ENCODE results near the gene DHX8. TPM values are rescaled to one million over a fixed set of nuclear protein-coding genes. Genes with fewer than 3 reads are reported as not detected.
A peak's percentile ranks its signal among the peaks of the same experiment; 100 is the strongest.

The DHX8 gene
- 31.7 and 31.9 TPM in 2 replicates for polyA plus RNA-seq (2013)

DNA sequence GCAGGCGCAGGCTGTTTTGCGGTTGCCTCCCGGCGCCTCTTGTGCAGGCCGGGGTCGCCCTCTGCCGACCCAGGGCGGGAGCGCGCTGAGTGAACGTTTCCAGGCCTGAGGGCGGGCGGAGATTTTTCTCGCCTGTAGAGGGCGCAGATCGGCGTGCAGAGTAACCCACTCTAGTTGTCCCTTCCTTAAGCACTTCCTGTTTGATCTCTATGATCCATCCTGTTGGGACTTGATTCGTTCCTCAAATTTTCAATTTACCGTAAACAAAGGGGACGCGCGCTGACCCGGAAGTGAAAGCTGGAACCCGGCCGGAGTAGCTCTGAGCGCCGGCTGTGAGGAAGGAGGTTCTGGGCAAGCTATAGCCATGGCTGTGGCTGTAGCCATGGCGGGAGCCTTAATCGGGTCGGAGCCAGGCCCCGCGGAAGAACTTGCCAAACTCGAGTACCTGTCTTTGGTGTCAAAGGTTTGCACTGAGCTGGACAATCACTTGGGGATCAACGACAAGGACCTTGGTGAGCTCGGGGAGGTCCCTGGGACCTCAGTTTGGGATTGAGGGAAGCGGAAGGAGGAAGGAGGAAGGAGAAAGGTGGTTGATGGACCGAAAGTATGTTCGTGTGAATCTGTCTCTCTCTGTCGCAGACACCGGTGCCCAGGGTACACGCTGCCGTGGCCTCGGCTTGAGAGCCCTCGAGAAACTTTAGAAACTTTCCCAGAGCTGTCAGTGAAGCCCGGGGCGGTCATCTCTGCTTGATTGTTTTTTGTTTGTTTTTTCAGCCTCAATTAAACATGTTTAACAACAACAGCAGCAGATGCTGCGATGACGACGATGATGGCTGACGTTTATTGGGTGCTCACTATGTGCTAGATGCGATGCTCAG is at the start of gene DHX8:
DHX8 (plus strand) TSS at position 302 of the 878 bp plus-strand sequence; CDS start at position 365, 63 bp downstream.
- peak within 1 kb of the TSS; percentile 89 for H4K91ac ChIP-seq (ENCODE audit: low read depth, low read length)
- peak within 1 kb of the TSS; percentile 83 for H3K9ac ChIP-seq (ENCODE audit: low read length)
- H4K8ac ChIP-seq (ENCODE audit: low read depth, low read length), result peak within 1 kb of the TSS; percentile 91
- H3K4me2 ChIP-seq (ENCODE audit: low read length), result peak within 1 kb of the TSS; percentile 55
- WGBS (ENCODE audit: extremely low coverage, insufficient coverage, insufficient read length), result no CpG with 5 or more reads among the region's 51 CpGs
- peak within 1 kb of the TSS; percentile 74 for H2BK120ac ChIP-seq (ENCODE audit: insufficient read depth, low read length, poor library complexity)
- peak within 1 kb of the TSS; percentile 71 for H3K27ac ChIP-seq (ENCODE audit: low read depth, low read length)
- peak within 1 kb of the TSS; percentile 82 for H2AK5ac ChIP-seq (ENCODE audit: low read length)
- no peaks in the 10 kb centered on the region for H3K9me3 ChIP-seq (ENCODE audit: insufficient read depth, low read depth, low read length)
- H3K36me3 ChIP-seq (ENCODE audit: control insufficient read depth in 1 of 2, insufficient read depth in 2 of 2, low read length in 2 of 2), result no peaks in the 10 kb centered on the region
- peak within 1 kb of the TSS; percentile 90 for H4K12ac ChIP-seq (ENCODE audit: low read depth, low read length)
- H3K4me1 ChIP-seq (ENCODE audit: control insufficient read depth in 1 of 2, insufficient read depth in 2 of 2, low read length in 2 of 2), result peaks cover 8 to 11% of the 10 kb centered on the region in 2 experiments
- peak within 1 kb of the TSS; percentile 85 for H3K14ac ChIP-seq (ENCODE audit: low read length)
- DNase-seq, result peak; percentile 93 to 99
- no peak within 1 kb of the TSS for H3K23ac ChIP-seq (ENCODE audit: low read length)
- peak within 1 kb of the TSS; percentile 6 for H2BK12ac ChIP-seq (ENCODE audit: low read length)
- H2BK5ac ChIP-seq (ENCODE audit: low read depth, low read length, poor library complexity), result peak within 1 kb of the TSS; percentile 42
- peak within 1 kb of the TSS; percentile 83 for H2AFZ ChIP-seq (ENCODE audit: insufficient read depth, low read length, poor library complexity)
- no peaks in the 10 kb centered on the region for H3K27me3 ChIP-seq (ENCODE audit: insufficient read depth, low read length)
- peaks cover 7% of the 10 kb centered on the region for H3K79me1 ChIP-seq (ENCODE audit: low read length)
- H3K4ac ChIP-seq (ENCODE audit: low read depth, low read length), result peak within 1 kb of the TSS; percentile 66
- peak within 1 kb of the TSS; percentile 57 for H3K18ac ChIP-seq (ENCODE audit: low read length)
- H3K4me3 ChIP-seq (ENCODE audit: low read depth, low read length), result peak within 1 kb of the TSS; percentile 80
- peaks cover 12% of the 10 kb centered on the region for H3K79me2 ChIP-seq (ENCODE audit: control insufficient read depth, insufficient read depth, low read length, poor library complexity)

DNA sequence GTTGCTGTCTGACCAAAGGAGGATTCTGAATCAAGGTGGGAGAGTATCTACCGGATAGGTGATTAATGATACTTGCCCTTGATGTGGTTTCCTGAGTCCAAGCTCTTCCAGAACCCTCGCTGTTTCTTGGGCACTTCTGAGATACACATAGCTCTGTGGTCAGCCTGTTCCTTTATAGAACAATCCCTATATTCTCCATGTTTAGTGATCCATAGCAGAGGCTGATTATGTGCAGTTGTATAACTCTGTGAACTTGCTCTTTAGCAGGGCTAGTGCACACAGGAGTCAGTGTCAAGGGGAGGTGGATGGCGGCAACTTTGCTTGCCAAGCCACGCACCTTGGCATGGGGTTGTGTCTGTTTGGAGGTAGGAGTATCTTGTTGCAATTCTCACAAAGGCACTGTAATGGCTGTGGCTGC is 48.9 kb upstream of the DHX8 start:
- Histone ChIP-seq H3K9ac (ENCODE audit: low read length) (no peak overlapping the region), H3K4me3 (ENCODE audit: low read depth, low read length) (no peak overlapping the region), H3K4ac (ENCODE audit: low read depth, low read length) (no peak overlapping the region), H3K14ac (ENCODE audit: low read length) (no peak overlapping the region), H4K8ac (ENCODE audit: low read depth, low read length) (no peak overlapping the region), H3K27me3 (ENCODE audit: insufficient read depth, low read length) (no peaks in the 10 kb centered on the region), H3K4me1 (ENCODE audit: control insufficient read depth in 1 of 2, insufficient read depth in 2 of 2, low read length in 2 of 2) (peaks cover 4% of the 10 kb centered on the region in 2 experiments), H3K18ac (ENCODE audit: low read length) (no peak overlapping the region), H2BK120ac (ENCODE audit: insufficient read depth, low read length, poor library complexity) (no peak overlapping the region), H2AFZ (ENCODE audit: insufficient read depth, low read length, poor library complexity) (no peak overlapping the region), H3K36me3 (ENCODE audit: control insufficient read depth in 1 of 2, insufficient read depth in 2 of 2, low read length in 2 of 2) (no peaks in the 10 kb centered on the region), H3K79me2 (ENCODE audit: control insufficient read depth, insufficient read depth, low read length, poor library complexity) (no peaks in the 10 kb centered on the region), H3K4me2 (ENCODE audit: low read length) (no peak overlapping the region), H2BK5ac (ENCODE audit: low read depth, low read length, poor library complexity) (no peak overlapping the region), H4K12ac (ENCODE audit: low read depth, low read length) (no peak overlapping the region), H2AK5ac (ENCODE audit: low read length) (no peak overlapping the region), H3K23ac (ENCODE audit: low read length) (no peak overlapping the region), H3K79me1 (ENCODE audit: low read length) (peaks cover 3% of the 10 kb centered on the region), H4K91ac (ENCODE audit: low read depth, low read length) (no peak overlapping the region), H3K9me3 (ENCODE audit: insufficient read depth, low read depth, low read length) (no peaks in the 10 kb centered on the region), H3K27ac (ENCODE audit: low read depth, low read length) (no peak overlapping the region), H2BK12ac (ENCODE audit: low read length) (no peak overlapping the region)
- no CpG with 5 or more reads among the region's 4 CpGs for WGBS (ENCODE audit: extremely low coverage, insufficient coverage, insufficient read length)
- DNase-seq, result no peak

- no peaks in the 10 kb centered on the region for H3K79me2 ChIP-seq (ENCODE audit: control insufficient read depth, insufficient read depth, low read length, poor library complexity)
- no peak overlapping the region for H2BK12ac ChIP-seq (ENCODE audit: low read length)
- no peak overlapping the region for H3K27ac ChIP-seq (ENCODE audit: low read depth, low read length)
- WGBS (ENCODE audit: extremely low coverage, insufficient coverage, insufficient read length), result no CpG with 5 or more reads among the region's 1 CpG
- H4K8ac ChIP-seq (ENCODE audit: low read depth, low read length), result no peak overlapping the region
- H3K4me3 ChIP-seq (ENCODE audit: low read depth, low read length), result no peak overlapping the region
- H4K12ac ChIP-seq (ENCODE audit: low read depth, low read length), result no peak overlapping the region
- H3K4me2 ChIP-seq (ENCODE audit: low read length), result no peak overlapping the region
- H2AFZ ChIP-seq (ENCODE audit: insufficient read depth, low read length, poor library complexity), result no peak overlapping the region
- peaks cover 4% of the 10 kb centered on the region for H3K79me1 ChIP-seq (ENCODE audit: low read length)
- no peak for DNase-seq
- no peaks in the 10 kb centered on the region for H3K36me3 ChIP-seq (ENCODE audit: control insufficient read depth in 1 of 2, insufficient read depth in 2 of 2, low read length in 2 of 2)
- H3K9ac ChIP-seq (ENCODE audit: low read length), result no peak overlapping the region
- H3K14ac ChIP-seq (ENCODE audit: low read length), result no peak overlapping the region
- H3K27me3 ChIP-seq (ENCODE audit: insufficient read depth, low read length), result no peaks in the 10 kb centered on the region
- no peak overlapping the region for H2AK5ac ChIP-seq (ENCODE audit: low read length)
- no peak overlapping the region for H3K18ac ChIP-seq (ENCODE audit: low read length)
- H3K4ac ChIP-seq (ENCODE audit: low read depth, low read length), result no peak overlapping the region
- no peak overlapping the region for H2BK5ac ChIP-seq (ENCODE audit: low read depth, low read length, poor library complexity)
- no peaks in the 10 kb centered on the region for H3K9me3 ChIP-seq (ENCODE audit: insufficient read depth, low read depth, low read length)
- H3K23ac ChIP-seq (ENCODE audit: low read length), result no peak overlapping the region
- no peak overlapping the region for H4K91ac ChIP-seq (ENCODE audit: low read depth, low read length)
- peaks cover 4% of the 10 kb centered on the region in 2 experiments for H3K4me1 ChIP-seq (ENCODE audit: control insufficient read depth in 1 of 2, insufficient read depth in 2 of 2, low read length in 2 of 2)
- H2BK120ac ChIP-seq (ENCODE audit: insufficient read depth, low read length, poor library complexity), result no peak overlapping the region
Observed at GRCh38 chr17:43437756-43438155, 46.0 kb upstream of the DHX8 start.

GRCh38 chr17:43438626-43439025 is 45.1 kb upstream of the DHX8 start:
- Histone ChIP-seq H2AFZ (ENCODE audit: insufficient read depth, low read length, poor library complexity) (no peak overlapping the region), H3K79me1 (ENCODE audit: low read length) (peaks cover 9% of the 10 kb centered on the region), H3K4ac (ENCODE audit: low read depth, low read length) (no peak overlapping the region), H3K4me3 (ENCODE audit: low read depth, low read length) (no peak overlapping the region), H4K8ac (ENCODE audit: low read depth, low read length) (no peak overlapping the region), H4K91ac (ENCODE audit: low read depth, low read length) (no peak overlapping the region), H3K18ac (ENCODE audit: low read length) (no peak overlapping the region), H3K79me2 (ENCODE audit: control insufficient read depth, insufficient read depth, low read length, poor library complexity) (no peaks in the 10 kb centered on the region), H3K27me3 (ENCODE audit: insufficient read depth, low read length) (no peaks in the 10 kb centered on the region), H2BK120ac (ENCODE audit: insufficient read depth, low read length, poor library complexity) (no peak overlapping the region), H3K4me1 (ENCODE audit: control insufficient read depth in 1 of 2, insufficient read depth in 2 of 2, low read length in 2 of 2) (peaks cover 9% of the 10 kb centered on the region in 2 experiments), H3K14ac (ENCODE audit: low read length) (no peak overlapping the region), H2AK5ac (ENCODE audit: low read length) (no peak overlapping the region), H3K9ac (ENCODE audit: low read length) (no peak overlapping the region), H3K23ac (ENCODE audit: low read length) (no peak overlapping the region), H2BK12ac (ENCODE audit: low read length) (no peak overlapping the region), H3K4me2 (ENCODE audit: low read length) (no peak overlapping the region), H3K9me3 (ENCODE audit: insufficient read depth, low read depth, low read length) (no peaks in the 10 kb centered on the region), H3K27ac (ENCODE audit: low read depth, low read length) (no peak overlapping the region), H3K36me3 (ENCODE audit: control insufficient read depth in 1 of 2, insufficient read depth in 2 of 2, low read length in 2 of 2) (no peaks in the 10 kb centered on the region), H4K12ac (ENCODE audit: low read depth, low read length) (no peak overlapping the region), H2BK5ac (ENCODE audit: low read depth, low read length, poor library complexity) (no peak overlapping the region)
- no CpG with 5 or more reads among the region's 5 CpGs for WGBS (ENCODE audit: extremely low coverage, insufficient coverage, insufficient read length)
- no peak for DNase-seq

Measured in trophoblast cell (in vitro differentiated cells and primary cell).